OCI-LY3 (cell line): ENCODE results near the gene LAG3.

Experiments used
- CTCF ChIP-seq: fragments of 200-600, 300-600 bp; sonication (generic); IDR thresholded peaks from 2 replicates; pipeline ENCODE4 v1.5.1; 2014; ENCODE audit warnings: antibody characterized with exemption, low read length, low read depth
- EZH2phosphoT487 ChIP-seq: fragments of 200-600 bp; shearing (Covaris generic); IDR thresholded peaks from 2 replicates; pipeline ENCODE4 v1.6.1; 2018; ENCODE audit warnings: antibody characterized with exemption, mixed run types, low read depth

GRCh38 chr12:6809056-6809455 lies 36.7 kb downstream of the LAG3 start:
- TF ChIP-seq EZH2phosphoT487 (no peak), CTCF (no peak)
